B cell (primary cell): ENCODE measurements around the gene LRBA.

Experiments
- EZH2 ChIP-seq: IDR thresholded peaks from 2 replicates; pipeline ENCODE4 v1.6.1; 2012; ENCODE audit warnings: borderline replicate concordance, low read depth, mild to moderate bottlenecking, moderate library complexity, low read length; ENCODE audit not compliant: insufficient read depth, poor library complexity, severe bottlenecking
- TF ChIP-seq, protein P1 (sequence below): fragments of 200-600 bp; IDR thresholded peaks from one replicate; pipeline ENCODE4 v1.8.0; 2022; ENCODE audit warnings: antibody characterized with exemption, mild to moderate bottlenecking

DNA sequence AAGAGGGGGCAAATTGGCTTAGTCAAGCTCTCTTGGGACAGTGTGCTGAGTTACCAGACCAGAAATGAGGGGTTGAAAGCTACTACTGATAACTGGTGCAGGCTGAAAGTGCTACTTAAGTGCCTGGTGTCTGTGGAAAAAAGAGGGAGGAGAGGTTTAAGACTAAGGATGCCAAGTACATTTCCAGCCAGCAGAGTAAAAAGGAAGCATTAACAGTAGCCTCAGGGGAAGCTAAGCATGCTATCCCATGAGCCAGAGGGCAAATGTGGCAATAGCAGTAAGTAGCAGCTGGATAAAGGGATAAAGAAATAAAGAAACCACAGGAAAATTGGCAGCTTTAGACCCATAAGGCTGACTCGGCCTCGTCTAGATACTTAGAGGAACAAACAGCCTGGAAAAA, 629.5 kb downstream of the LRBA start:
- TF ChIP-seq, protein P1, sequence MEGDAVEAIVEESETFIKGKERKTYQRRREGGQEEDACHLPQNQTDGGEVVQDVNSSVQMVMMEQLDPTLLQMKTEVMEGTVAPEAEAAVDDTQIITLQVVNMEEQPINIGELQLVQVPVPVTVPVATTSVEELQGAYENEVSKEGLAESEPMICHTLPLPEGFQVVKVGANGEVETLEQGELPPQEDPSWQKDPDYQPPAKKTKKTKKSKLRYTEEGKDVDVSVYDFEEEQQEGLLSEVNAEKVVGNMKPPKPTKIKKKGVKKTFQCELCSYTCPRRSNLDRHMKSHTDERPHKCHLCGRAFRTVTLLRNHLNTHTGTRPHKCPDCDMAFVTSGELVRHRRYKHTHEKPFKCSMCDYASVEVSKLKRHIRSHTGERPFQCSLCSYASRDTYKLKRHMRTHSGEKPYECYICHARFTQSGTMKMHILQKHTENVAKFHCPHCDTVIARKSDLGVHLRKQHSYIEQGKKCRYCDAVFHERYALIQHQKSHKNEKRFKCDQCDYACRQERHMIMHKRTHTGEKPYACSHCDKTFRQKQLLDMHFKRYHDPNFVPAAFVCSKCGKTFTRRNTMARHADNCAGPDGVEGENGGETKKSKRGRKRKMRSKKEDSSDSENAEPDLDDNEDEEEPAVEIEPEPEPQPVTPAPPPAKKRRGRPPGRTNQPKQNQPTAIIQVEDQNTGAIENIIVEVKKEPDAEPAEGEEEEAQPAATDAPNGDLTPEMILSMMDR: no peak
- no peak for TF ChIP-seq EZH2
